HG03521 (cell line): ENCODE data around the gene ASB2.

Experiments
- ATAC-seq: cut with Tn5 transposase; IDR thresholded peaks from one replicate; pipeline ENCODE4 v1.9.1; 2021; ENCODE audit warnings: mild to moderate bottlenecking, moderate library complexity; ENCODE audit not compliant: unreplicated experiment

ASB2 gene

GRCh38 chr14:93911975-93912615, 64.3 kb downstream of the ASB2 start:
- ATAC-seq: no peak

- no peak for ATAC-seq
Measured at GRCh38 chr14:93909429-93910128, 66.8 kb downstream of the ASB2 start.

GRCh38 chr14:93906341-93907329, 69.7 kb downstream of the ASB2 start:
- peak; percentile 67 for ATAC-seq

GRCh38 chr14:93905623-93906022, 70.7 kb downstream of the ASB2 start:
- ATAC-seq: no peak

GRCh38 chr14:93903342-93904184, 72.8 kb downstream of the ASB2 start:
- ATAC-seq: no peak

- ATAC-seq: no peak
Measured at GRCh38 chr14:93902619-93903307, 73.6 kb downstream of the ASB2 start.

GRCh38 chr14:93901813-93902212, 74.6 kb downstream of the ASB2 start:
- ATAC-seq: no peak

GRCh38 chr14:93898731-93899130, 77.6 kb downstream of the ASB2 start:
- ATAC-seq: no peak

- ATAC-seq: no peak
Measured at GRCh38 chr14:93898081-93898611, 78.2 kb downstream of the ASB2 start.

GRCh38 chr14:93897476-93897845, 78.9 kb downstream of the ASB2 start:
- no peak for ATAC-seq

- no peak for ATAC-seq
Measured at GRCh38 chr14:93895023-93895604, 81.3 kb downstream of the ASB2 start.

GRCh38 chr14:93893661-93894261, 82.6 kb downstream of the ASB2 start:
- no peak for ATAC-seq

GRCh38 chr14:93892923-93893558, 83.3 kb downstream of the ASB2 start:
- no peak for ATAC-seq

GRCh38 chr14:93892505-93892839, 83.9 kb downstream of the ASB2 start:
- no peak for ATAC-seq

- no peak for ATAC-seq
Measured at GRCh38 chr14:93891756-93892504, 84.4 kb downstream of the ASB2 start.

GRCh38 chr14:93889739-93890483, 86.5 kb downstream of the ASB2 start:
- ATAC-seq: no peak

GRCh38 chr14:93888995-93889394, 87.4 kb downstream of the ASB2 start:
- ATAC-seq: no peak
